SU-DHL-6 (cell line): ENCODE results near the gene HAT1.

ENCODE experiments used
- H2AFZ ChIP-seq: fragments of 200-600 bp; sonication (generic); 2 replicates; pipeline ENCODE4 v1.6.1; 2014; ENCODE audit warnings: low read depth, mild to moderate bottlenecking, moderate library complexity, mixed read lengths, antibody characterized with exemption, low read length; ENCODE audit not compliant: severe bottlenecking
- H3F3A ChIP-seq: fragments of 200-600 bp; shearing (Covaris generic); 2 replicates; pipeline ENCODE4 v1.6.0; 2016; ENCODE audit warnings: antibody characterized with exemption, mild to moderate bottlenecking; ENCODE audit not compliant: insufficient read depth
- H3K27ac ChIP-seq: fragments of 200-600 bp; sonication (generic); 2 replicates; pipeline ENCODE4 v1.5.1; 2016; ENCODE audit warnings: low read depth, mild to moderate bottlenecking, low read length, moderate library complexity, mixed read lengths
- H3K27me3 ChIP-seq: fragments of 200-600 bp; sonication (generic), shearing (Covaris generic); 2 replicates; pipeline ENCODE4 v1.6.0; 2014; ENCODE audit warnings: mild to moderate bottlenecking, low read length
- H3K36me3 ChIP-seq: fragments of 200-600 bp; sonication (generic); 2 replicates; pipeline ENCODE4 v1.6.1; 2014; ENCODE audit warnings: mild to moderate bottlenecking, low read length, mixed read lengths
- H3K4me2 ChIP-seq: fragments of 300-600, 200-600 bp; shearing (Covaris generic), sonication (generic); 2 replicates; pipeline ENCODE4 v1.6.0; 2014; ENCODE audit warnings: low read length, low read depth, mild to moderate bottlenecking; ENCODE audit not compliant: poor library complexity, severe bottlenecking
- H3K4me3 ChIP-seq: fragments of 200-600 bp; sonication (generic); 2 replicates; pipeline ENCODE4 v1.5.1; 2014; ENCODE audit warnings: antibody characterized with exemption, low read length, mild to moderate bottlenecking, mixed read lengths; ENCODE audit not compliant: insufficient read depth, poor library complexity, severe bottlenecking
- H3K79me2 ChIP-seq: fragments of 200-600 bp; sonication (generic); 2 replicates; pipeline ENCODE4 v1.6.1; 2014; ENCODE audit warnings: mild to moderate bottlenecking, low read length, moderate library complexity; ENCODE audit not compliant: insufficient read depth
- H3K9ac ChIP-seq: fragments of 200-600 bp; sonication (generic); 2 replicates; pipeline ENCODE4 v1.7.0; 2014; ENCODE audit warnings: mild to moderate bottlenecking, low read length
- H3K9me2 ChIP-seq: fragments of 200-600 bp; sonication (generic); replicated peaks from 2 replicates; pipeline ENCODE4 v1.6.1; 2014; ENCODE audit warnings: low read length; ENCODE audit not compliant: insufficient read depth
- H3K9me3 ChIP-seq: fragments of 200-600 bp; sonication (generic); 2 replicates; pipeline ENCODE4 v1.6.1; 2014; ENCODE audit warnings: low read length, mixed read lengths; ENCODE audit not compliant: insufficient read depth
- H4K20me1 ChIP-seq: fragments of 200-600 bp; sonication (generic); 2 replicates; pipeline ENCODE4 v1.6.1; 2014; ENCODE audit warnings: low read depth, mild to moderate bottlenecking, antibody characterized with exemption, low read length, moderate library complexity, mixed read lengths
- EZH2phosphoT487 ChIP-seq: fragments of 200-600 bp; sonication (generic), shearing (Covaris generic); conservative IDR thresholded peaks from 2 replicates; pipeline ENCODE4 v1.6.1; 2018; ENCODE audit warnings: mild to moderate bottlenecking, antibody characterized with exemption, low read length, moderate library complexity, mixed read lengths
- TF ChIP-seq, protein P1 (sequence below): fragments of 200-600 bp; sonication (generic); IDR thresholded peaks from one replicate; pipeline ENCODE4 v1.5.1; 2017; ENCODE audit warnings: antibody characterized with exemption, mild to moderate bottlenecking, low read length, moderate library complexity; ENCODE audit not compliant: insufficient read depth, poor library complexity, severe bottlenecking

Gene HAT1

DNA sequence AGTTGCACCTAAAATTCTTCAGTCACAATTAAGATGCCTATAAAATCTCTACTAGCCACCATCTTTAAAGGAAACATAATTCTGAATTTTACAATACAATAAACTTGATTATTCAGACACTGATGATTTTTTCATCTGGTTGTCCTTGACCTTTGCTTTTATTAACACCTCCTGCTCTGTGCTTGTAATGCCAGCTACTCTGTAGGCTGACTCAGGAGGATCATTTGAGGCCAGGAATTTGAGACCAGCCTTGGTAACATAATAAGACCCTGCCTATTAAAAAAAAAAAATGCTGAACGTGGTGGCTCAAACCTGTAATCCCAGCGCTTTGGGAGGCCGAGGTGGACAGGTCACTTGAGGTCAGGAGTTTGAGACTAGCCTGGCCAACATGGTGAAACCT lies 38.3 kb downstream of the HAT1 start:
- no peaks in the 10 kb centered on the region for H3K27me3 ChIP-seq
- no peak overlapping the region for H3K4me2 ChIP-seq
- H4K20me1 ChIP-seq: no peaks in the 10 kb centered on the region
- TF ChIP-seq EZH2phosphoT487: no peak
- H3K36me3 ChIP-seq: peaks cover 9% of the 10 kb centered on the region; the same call in 1 of the 2 replicates
- H3F3A ChIP-seq: no peaks in the 10 kb centered on the region
- no peaks in the 10 kb centered on the region for H3K9me2 ChIP-seq
- H2AFZ ChIP-seq: no peak overlapping the region
- H3K9me3 ChIP-seq: no peaks in the 10 kb centered on the region
- no peak overlapping the region for H3K27ac ChIP-seq
- H3K9ac ChIP-seq: no peak overlapping the region
- H3K79me2 ChIP-seq: peaks cover 5% of the 10 kb centered on the region; the same call in 1 of the 2 replicates
- no peak overlapping the region for H3K4me3 ChIP-seq

DNA sequence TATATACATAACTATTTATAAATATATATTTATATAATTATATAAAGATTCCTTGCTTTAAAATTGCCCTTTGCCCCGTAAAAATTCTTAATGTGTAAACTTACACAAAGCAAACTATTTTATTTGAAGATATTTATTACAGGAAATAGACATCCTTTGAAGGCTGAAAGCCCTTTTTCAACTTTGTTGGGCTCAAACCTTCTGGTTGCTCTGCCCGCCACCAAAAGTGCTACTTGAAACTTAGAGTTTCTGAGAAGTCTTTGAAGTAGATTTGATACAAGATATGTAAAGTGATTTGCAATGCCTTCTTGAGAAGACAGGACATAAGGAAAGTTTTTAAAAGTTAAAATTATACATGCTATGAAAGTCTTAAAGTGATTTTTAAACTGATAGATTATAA lies 40.9 kb downstream of the HAT1 start:
- Histone ChIP-seq H3K9me2 (no peaks in the 10 kb centered on the region), H3K4me2 (no peak overlapping the region), H3K9ac (no peak overlapping the region), H3F3A (no peaks in the 10 kb centered on the region), H2AFZ (no peak overlapping the region), H3K27me3 (no peaks in the 10 kb centered on the region), H3K9me3 (no peaks in the 10 kb centered on the region), H3K27ac (no peak overlapping the region), H3K36me3 (peaks cover 21% of the 10 kb centered on the region; the same call in 1 of the 2 replicates), H3K4me3 (no peak overlapping the region), H3K79me2 (peaks cover 5% of the 10 kb centered on the region; the same call in 1 of the 2 replicates), H4K20me1 (no peaks in the 10 kb centered on the region)
- TF ChIP-seq, protein P1, sequence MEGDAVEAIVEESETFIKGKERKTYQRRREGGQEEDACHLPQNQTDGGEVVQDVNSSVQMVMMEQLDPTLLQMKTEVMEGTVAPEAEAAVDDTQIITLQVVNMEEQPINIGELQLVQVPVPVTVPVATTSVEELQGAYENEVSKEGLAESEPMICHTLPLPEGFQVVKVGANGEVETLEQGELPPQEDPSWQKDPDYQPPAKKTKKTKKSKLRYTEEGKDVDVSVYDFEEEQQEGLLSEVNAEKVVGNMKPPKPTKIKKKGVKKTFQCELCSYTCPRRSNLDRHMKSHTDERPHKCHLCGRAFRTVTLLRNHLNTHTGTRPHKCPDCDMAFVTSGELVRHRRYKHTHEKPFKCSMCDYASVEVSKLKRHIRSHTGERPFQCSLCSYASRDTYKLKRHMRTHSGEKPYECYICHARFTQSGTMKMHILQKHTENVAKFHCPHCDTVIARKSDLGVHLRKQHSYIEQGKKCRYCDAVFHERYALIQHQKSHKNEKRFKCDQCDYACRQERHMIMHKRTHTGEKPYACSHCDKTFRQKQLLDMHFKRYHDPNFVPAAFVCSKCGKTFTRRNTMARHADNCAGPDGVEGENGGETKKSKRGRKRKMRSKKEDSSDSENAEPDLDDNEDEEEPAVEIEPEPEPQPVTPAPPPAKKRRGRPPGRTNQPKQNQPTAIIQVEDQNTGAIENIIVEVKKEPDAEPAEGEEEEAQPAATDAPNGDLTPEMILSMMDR: no peak
- TF ChIP-seq EZH2phosphoT487: no peak

- peaks cover 5% of the 10 kb centered on the region; the same call in 1 of the 2 replicates for H3K79me2 ChIP-seq
- H3K9me2 ChIP-seq: no peaks in the 10 kb centered on the region
- no peaks in the 10 kb centered on the region for H3F3A ChIP-seq
- H3K4me2 ChIP-seq: no peak overlapping the region
- H3K36me3 ChIP-seq: peaks cover 24% of the 10 kb centered on the region; the same call in 1 of the 2 replicates
- H3K9ac ChIP-seq: no peak overlapping the region
- no peak for TF ChIP-seq EZH2phosphoT487
- TF ChIP-seq, protein P1: no peak
- H3K27ac ChIP-seq: no peak overlapping the region
- no peak overlapping the region for H3K4me3 ChIP-seq
- H4K20me1 ChIP-seq: no peaks in the 10 kb centered on the region
- no peaks in the 10 kb centered on the region for H3K9me3 ChIP-seq
- H2AFZ ChIP-seq: no peak overlapping the region
- H3K27me3 ChIP-seq: no peaks in the 10 kb centered on the region
These were observed 42.0 kb downstream of the HAT1 start for GRCh38 chr2:171964308-171964707.

DNA sequence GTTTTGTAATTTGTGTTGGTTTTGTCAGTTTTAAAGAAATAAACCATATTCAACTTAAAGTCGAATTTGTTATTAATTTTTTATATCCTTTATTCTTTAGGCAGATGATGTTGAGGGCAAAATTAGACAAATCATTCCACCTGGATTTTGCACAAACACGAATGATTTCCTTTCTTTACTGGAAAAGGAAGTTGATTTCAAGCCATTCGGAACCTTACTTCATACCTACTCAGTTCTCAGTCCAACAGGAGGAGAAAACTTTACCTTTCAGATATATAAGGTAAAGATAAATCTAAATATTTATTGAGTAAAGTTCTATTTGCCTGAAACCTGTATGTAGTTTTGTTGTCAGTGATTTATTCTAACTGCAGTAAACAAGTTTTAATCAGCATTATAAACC lies 43.0 kb downstream of the HAT1 start:
- TF ChIP-seq, protein P1: no peak
- no peak for TF ChIP-seq EZH2phosphoT487
- H4K20me1 ChIP-seq: no peaks in the 10 kb centered on the region
- H3K27me3 ChIP-seq: no peaks in the 10 kb centered on the region
- peaks cover 5% of the 10 kb centered on the region; the same call in 1 of the 2 replicates for H3K79me2 ChIP-seq
- peaks cover 24% of the 10 kb centered on the region; the same call in 1 of the 2 replicates for H3K36me3 ChIP-seq
- H3K27ac ChIP-seq: no peak overlapping the region
- no peaks in the 10 kb centered on the region for H3F3A ChIP-seq
- H3K4me3 ChIP-seq: no peak overlapping the region
- H2AFZ ChIP-seq: no peak overlapping the region
- H3K4me2 ChIP-seq: no peak overlapping the region
- H3K9ac ChIP-seq: no peak overlapping the region
- no peaks in the 10 kb centered on the region for H3K9me3 ChIP-seq
- no peaks in the 10 kb centered on the region for H3K9me2 ChIP-seq
